Kidney (tissue), 14 donors: ENCODE measurements around the gene BCL2L1. TPM values are rescaled to one million over a fixed set of nuclear protein-coding genes. Genes with fewer than 3 reads are reported as not detected.

Experiments used
- DNase-seq, 5 donors: peaks; one replicate each; pipeline ENCODE4 v3.0.0-alpha.2; 2013 to 2020
- FAIRE-seq: peaks from 2 replicates; lab custom pipeline; 2012; peaks lifted over from hg19 to GRCh38; lab: Jason Lieb, UNC
- H3K27ac ChIP-seq, 2 donors: one replicate each; pipeline ENCODE4 v1.7.0; 2013; ENCODE audit warnings: low read depth in 2 of 2, low read length in 2 of 2, inconsistent platforms in 1 of 2
- H3K27me3 ChIP-seq: one replicate; pipeline ENCODE4 v1.7.1; 2013; ENCODE audit warnings: low read length, inconsistent platforms; ENCODE audit not compliant: control insufficient read depth, insufficient read depth
- H3K36me3 ChIP-seq, 3 donors: one replicate each; pipeline versions ENCODE4 v1.7.0 to v1.7.1; 2013; ENCODE audit warnings: low read length in 3 of 3, control low read depth in 1 of 3, inconsistent platforms in 1 of 3; ENCODE audit not compliant: insufficient read depth in 3 of 3, control insufficient read depth in 2 of 3
- H3K4me1 ChIP-seq, 3 donors: one replicate each; pipeline versions ENCODE4 v1.7.0 to v1.7.1; 2013; ENCODE audit warnings: low read length in 3 of 3, inconsistent platforms in 1 of 3, low read depth in 1 of 3; ENCODE audit not compliant: control insufficient read depth in 2 of 3, insufficient read depth in 2 of 3
- H3K4me3 ChIP-seq, 3 donors: one replicate each; pipeline versions ENCODE4 v1.7.0 to v1.8.1; 2013; ENCODE audit warnings: low read length in 3 of 3, control low read depth in 1 of 3, inconsistent platforms in 1 of 3
- H3K9ac ChIP-seq, 3 donors: one replicate each; pipeline versions ENCODE4 v1.7.0 to v1.7.1; 2013; ENCODE audit warnings: low read length in 3 of 3, control low read depth in 1 of 3, inconsistent platforms in 1 of 3
- H3K9me3 ChIP-seq, 3 donors: one replicate each; pipeline versions ENCODE4 v1.7.0 to v1.7.1; 2013; ENCODE audit warnings: low read length in 3 of 3, control low read depth in 1 of 3, inconsistent platforms in 1 of 3; ENCODE audit not compliant: control insufficient read depth in 2 of 3, insufficient read depth in 1 of 3
- CTCF ChIP-seq: IDR thresholded peaks from 3 replicates; pipeline ENCODE4 v1.5.1; 2012; ENCODE audit warnings: mild to moderate bottlenecking, moderate library complexity, borderline replicate concordance; ENCODE audit not compliant: insufficient read depth; ENCODE audit errors: extremely low read depth
- intact Hi-C: fragments of 100-400 bp; cut with DNase I; formaldehyde crosslinking; loops from one replicate; pipeline ENCODE4 v1.11.1; 2022
- polyA plus RNA-seq: library from polyadenylated mRNA; stranded (reverse); fragments of 350-450 nt; fragmentation: Illumina TruSeq; extraction: RNeasy Lipid Tissue Mini Kit (QIAGEN cat#74804); gene quantifications from one replicate; pipeline ENCODE4 v1.2.3, GENCODE V29; 2014; ENCODE audit warnings: low read depth, low replicate concordance; ENCODE audit not compliant: insufficient read depth
- total RNA-seq: library from RNA; stranded (reverse); fragmentation: NEBNext Ultra II Directional; extraction: Animal tissue kit (Norgen Biotek cat#: 25700); gene quantifications from one replicate; pipeline ENCODE4 v1.2.1, GENCODE V29; 2021
- donor health status: control.
- donor health status: control.
- donor health status: control.
- donor health status: control.
- donor health status: control.
- donor health status: DM: yes; HTN: yes; CAD: no.
- donor health status: Normal renal cell carcinoma (clear cell type).

The BCL2L1 gene
- total and polyA plus RNA-seq, 2 donors from 2014 or later: 132 to 139 TPM

DNA sequence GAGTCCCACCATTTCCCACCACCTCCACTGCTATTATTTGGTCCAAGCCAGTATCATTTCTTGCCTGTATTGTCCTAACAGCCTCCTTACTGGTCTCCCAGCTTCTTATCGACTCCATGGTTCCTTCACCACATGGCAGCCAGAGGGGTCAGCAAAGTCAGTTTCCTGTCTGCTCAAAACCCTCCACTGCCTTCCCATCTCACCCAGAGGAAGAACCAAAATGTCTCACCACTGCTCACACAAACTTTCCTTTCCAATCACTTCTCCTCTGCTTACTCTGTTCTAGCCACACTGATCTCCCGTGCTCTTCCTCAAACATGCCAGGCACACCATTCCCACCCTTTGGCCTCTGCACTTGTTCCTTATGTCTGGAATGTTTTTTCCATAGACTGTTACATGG lies 39.7 kb downstream of the BCL2L1 start:
- Histone ChIP-seq H3K4me1 (peaks cover 2 to 66% (median 58%) of the 10 kb centered on the region in 3 donors), H3K27ac (peak overlapping the region in 1 of 2 donors; percentile 33), H3K9me3 (no peaks in the 10 kb centered on the region), H3K27me3 (no peaks in the 10 kb centered on the region), H3K9ac (no peak overlapping the region), H3K36me3 (peaks cover under 1 to 21% (median 2%) of the 10 kb centered on the region in 3 donors), H3K4me3 (no peak overlapping the region)
- TF ChIP-seq CTCF: no peak
- no peak for FAIRE-seq
- intact Hi-C loops: loop anchor here (5.0 kb wide), 1 partner anchor 39 kb away; the partner anchor contains the start of gene BCL2L1
- no peak for DNase-seq

GRCh38 chr20:31682352-31682751 lies 40.3 kb downstream of the BCL2L1 start:
- peaks cover 0 to 20% (median 2%) of the 10 kb centered on the region in 3 donors for H3K36me3 ChIP-seq
- H3K4me1 ChIP-seq: peaks cover 2 to 71% (median 64%) of the 10 kb centered on the region in 3 donors
- DNase-seq (no peak), FAIRE-seq (no peak)
- H3K4me3 ChIP-seq: no peak overlapping the region
- H3K27me3 ChIP-seq: no peaks in the 10 kb centered on the region
- H3K27ac ChIP-seq: no peak overlapping the region
- no peak overlapping the region for H3K9ac ChIP-seq
- intact Hi-C loops: loop anchor here (5.0 kb wide), 1 partner anchor 40 kb away; the partner anchor contains the start of gene BCL2L1
- no peaks in the 10 kb centered on the region for H3K9me3 ChIP-seq
- no peak for TF ChIP-seq CTCF

DNA sequence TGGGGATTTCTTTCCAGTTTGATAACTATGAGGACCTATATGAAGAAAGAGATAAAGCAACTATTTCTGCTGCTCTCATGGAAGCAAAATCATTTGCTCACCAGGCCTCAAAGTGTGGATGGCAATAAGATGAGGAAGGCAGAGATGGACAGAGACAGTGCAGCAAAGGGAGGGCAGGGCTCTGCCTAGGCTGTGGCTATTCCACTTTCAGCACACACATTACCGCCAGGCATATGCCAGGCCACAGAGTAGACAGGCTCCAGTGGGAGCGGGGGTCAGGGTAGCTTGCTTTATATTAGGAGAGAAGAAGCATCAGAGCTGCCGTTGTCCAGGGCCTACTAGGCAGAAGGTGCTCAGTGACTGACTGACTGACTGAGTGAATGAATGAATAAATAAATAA lies 40.9 kb downstream of the BCL2L1 start:
- peaks cover 0 to 15% (median 2%) of the 10 kb centered on the region in 3 donors for H3K36me3 ChIP-seq
- H3K27me3 ChIP-seq: no peaks in the 10 kb centered on the region
- H3K9me3 ChIP-seq: no peaks in the 10 kb centered on the region
- peaks cover 2 to 74% (median 66%) of the 10 kb centered on the region in 3 donors for H3K4me1 ChIP-seq
- H3K4me3 ChIP-seq: no peak overlapping the region
- peak overlapping the region in 1 of 2 donors; percentile 71 for H3K27ac ChIP-seq
- FAIRE-seq (no peak), DNase-seq (no peak)
- intact Hi-C loops: loop anchor here (5.0 kb wide), 1 partner anchor 41 kb away; the partner anchor contains the start of gene BCL2L1
- TF ChIP-seq CTCF: no peak
- H3K9ac ChIP-seq: no peak overlapping the region
